DND-41 (cell line): ENCODE results near the gene SMIM10L2A.

ENCODE experiments used
- CTCF ChIP-seq: IDR thresholded peaks from 2 replicates; pipeline ENCODE4 v1.5.1; 2012; ENCODE audit warnings: borderline replicate concordance, low read length, moderate library complexity, mild to moderate bottlenecking; ENCODE audit not compliant: poor library complexity, severe bottlenecking; ENCODE audit errors: extremely low read depth
- EZH2 ChIP-seq: IDR thresholded peaks from 3 replicates; pipeline ENCODE4 v1.6.1; 2012; ENCODE audit warnings: borderline replicate concordance, low read depth, mild to moderate bottlenecking, moderate library complexity, low read length, inconsistent platforms; ENCODE audit not compliant: severe bottlenecking

DNA sequence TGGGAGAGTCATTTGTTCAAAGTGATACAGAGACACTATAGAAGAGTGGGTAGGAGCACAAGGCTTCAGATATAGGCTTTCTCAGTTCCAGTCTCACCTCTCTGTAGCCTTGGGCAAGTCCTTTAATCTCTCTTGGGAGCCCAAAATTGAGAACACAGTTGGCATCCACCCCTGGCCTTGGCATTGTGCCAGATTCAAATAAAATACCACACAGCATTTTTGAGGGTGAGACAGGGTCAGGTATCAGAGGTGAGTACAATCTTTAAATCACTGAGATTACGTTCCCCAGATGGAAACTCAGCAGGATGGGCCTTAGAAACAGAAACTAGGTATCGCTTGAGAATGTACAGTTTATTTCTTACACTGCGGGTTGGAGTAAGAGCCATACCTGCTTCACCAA is 25.2 kb upstream of the SMIM10L2A start:
- no peak for TF ChIP-seq CTCF
- TF ChIP-seq EZH2 = no peak
